ENCODE results near the gene SOST. TPM values are rescaled to one million over a fixed set of nuclear protein-coding genes. Genes with fewer than 3 reads are reported as not detected.
"Not testable (repeated sequence)": the region's sequence is repeated elsewhere in the genome, so short reads cannot be mapped to it uniquely, and the experiment has no call there.

Gene SOST
- not detected in 2 replicates for total RNA-seq (2014; rRNA removed; shearing (Covaris generic))
- polyA plus RNA-seq (2015; cell fraction: cytosol; rRNA removed) = not detected in 2 replicates
- not detected in 2 replicates for polyA plus RNA-seq (2015; cell fraction: nucleus; rRNA removed)

DNA sequence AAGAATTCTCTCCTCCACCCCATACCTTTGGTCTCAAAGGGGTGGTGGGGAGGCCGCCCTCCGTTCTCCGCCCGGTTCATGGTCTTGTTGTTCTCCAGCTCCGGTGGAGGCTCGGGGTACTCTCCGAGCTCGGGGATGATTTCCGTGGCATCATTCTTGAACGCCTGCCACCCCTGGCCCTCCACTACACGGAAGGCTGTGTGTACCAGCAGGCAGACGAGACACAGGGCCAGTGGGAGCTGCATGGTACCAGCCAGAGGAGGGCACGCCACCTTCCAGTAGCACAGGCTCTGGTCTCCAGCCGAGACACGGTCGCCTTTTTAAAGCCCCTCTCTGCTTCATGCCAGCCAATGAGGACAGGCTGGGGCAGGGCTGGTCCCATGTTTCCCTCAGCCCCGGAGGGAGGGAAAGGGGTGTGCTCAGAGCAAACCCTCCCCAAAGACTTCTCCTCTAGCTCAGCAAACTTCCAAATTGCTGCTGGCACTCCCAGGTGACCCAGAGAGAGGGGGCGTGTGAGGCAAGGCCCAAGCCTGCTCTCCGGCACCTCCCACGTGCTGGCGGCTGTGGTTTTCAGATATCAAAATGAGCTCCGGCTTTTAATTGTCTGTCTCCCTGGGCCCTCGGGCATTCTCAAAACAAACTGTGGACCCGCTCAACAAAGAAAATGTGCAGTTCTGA, at the start of gene SOST:
Gene SOST, minus strand, starts transcription at position 295 of the 678 bp plus-strand sequence. Its CDS starts 50 bp downstream, at position 245.
- no peak for DNase-seq (ENCODE audit: low read depth)

DNA sequence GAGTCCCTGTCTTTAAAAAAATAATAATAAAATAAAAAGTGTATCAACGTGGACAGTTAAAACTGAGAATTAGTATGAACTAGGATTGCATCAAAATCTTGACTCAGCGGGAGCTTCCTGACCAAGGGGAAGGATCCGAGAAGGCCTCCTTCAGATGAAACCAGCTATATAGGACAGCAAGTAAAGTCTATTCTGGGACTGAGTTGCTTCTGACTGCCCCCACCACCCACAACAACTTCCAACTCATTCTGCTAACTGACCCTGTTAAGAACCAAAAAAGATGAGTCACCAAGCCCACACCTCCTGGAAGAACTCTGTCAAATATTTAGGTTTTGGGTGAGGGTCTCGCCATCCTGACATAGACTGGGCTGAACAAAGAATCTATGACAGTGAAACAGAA, 49.5 kb upstream of the SOST start:
- no peak for DNase-seq (ENCODE audit: low read depth)

GRCh38 chr17:43805117-43805516, 46.5 kb upstream of the SOST start:
- no peak for DNase-seq (ENCODE audit: low read depth)

GRCh38 chr17:43803758-43804157, 45.2 kb upstream of the SOST start:
- no peak for DNase-seq (ENCODE audit: low read depth)

DNA sequence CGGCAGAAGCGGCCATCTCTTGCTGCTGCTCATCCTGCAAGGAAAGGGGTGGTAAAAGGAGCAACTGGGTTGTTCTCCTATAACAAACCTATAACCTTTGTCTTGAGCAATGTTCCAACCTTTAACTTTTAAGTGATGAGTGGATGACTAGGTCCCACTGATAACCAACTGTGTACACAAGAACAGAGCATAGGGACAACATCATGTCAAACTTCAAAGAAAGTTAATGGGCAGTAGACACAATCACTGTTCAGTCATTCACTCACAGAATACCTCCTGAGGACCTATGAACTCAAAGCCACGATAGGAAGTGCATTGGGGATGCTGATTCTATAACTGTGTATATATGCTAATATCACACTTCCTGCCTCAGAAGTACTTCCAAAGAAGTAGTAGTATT, 43.3 kb upstream of the SOST start:
- DNase-seq (ENCODE audit: low read depth) = no peak

DNA sequence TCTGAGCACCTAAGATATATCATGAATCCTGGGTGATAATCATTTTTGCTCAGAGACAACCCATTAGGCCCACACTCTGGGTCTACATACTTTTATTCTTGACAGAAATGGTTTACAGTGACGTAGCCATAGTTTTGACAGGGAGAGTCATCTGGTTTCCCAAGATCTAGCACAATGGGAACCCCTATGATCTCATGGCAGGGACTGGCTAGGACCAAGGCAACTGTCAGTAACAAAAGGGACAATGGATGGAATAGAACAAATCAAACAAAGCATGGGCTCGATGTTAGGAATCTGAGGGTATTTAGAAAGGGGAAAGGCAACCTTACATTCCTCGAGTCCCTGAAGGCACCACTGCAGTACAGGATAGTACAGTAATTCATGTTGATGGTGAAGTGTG, 42.1 kb upstream of the SOST start:
- no peak for DNase-seq (ENCODE audit: low read depth)

GRCh38 chr17:43799047-43799446, 40.5 kb upstream of the SOST start:
- no peak for DNase-seq (ENCODE audit: low read depth)

DNA sequence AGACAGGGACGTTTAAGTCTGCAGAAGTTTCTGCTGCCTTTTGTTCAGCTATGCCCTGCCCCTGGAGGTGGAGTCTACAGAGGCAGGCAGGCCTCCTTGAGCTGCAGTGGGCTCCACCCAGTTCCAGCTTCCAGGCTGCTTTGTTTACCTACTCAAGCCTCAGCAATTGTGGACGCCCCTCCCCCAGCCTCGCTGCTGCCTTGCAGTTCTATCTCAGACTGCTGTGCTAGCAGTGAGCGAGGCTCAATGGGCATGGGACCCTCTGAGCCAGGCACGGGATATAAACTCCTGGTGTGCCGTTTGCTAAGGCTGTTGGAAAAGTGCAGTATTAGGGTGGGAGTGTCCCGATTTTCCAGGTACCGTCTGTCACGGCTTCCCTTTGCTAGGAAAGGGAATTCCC, 39.4 kb upstream of the SOST start:
- DNase-seq (ENCODE audit: low read depth) = not testable (repeated sequence)

DNA sequence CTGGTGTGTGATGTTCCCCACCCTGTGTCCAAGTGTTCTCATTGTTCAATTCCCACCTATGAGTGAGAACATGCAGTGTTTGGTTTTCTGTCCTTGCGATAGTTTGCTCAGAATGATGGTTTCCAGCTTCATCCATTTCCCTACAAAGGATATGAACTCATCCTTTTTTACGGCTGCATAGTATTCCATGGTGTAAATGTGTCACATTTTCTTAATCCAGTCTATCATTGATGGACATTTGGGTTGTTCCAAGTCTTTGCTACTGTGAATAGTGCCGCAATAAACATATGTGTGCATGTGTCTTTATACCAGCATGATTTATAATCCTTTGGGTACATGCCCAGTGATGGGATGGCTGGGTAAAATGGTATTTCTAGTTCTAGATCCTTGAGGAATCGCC, 34.1 kb upstream of the SOST start:
- not testable (repeated sequence) for DNase-seq (ENCODE audit: low read depth)

GRCh38 chr17:43791589-43791988, 33.0 kb upstream of the SOST start:
- peak; percentile 84 for DNase-seq (ENCODE audit: low read depth)

GRCh38 chr17:43790311-43790940, 31.8 kb upstream of the SOST start:
- no peak for DNase-seq (ENCODE audit: low read depth)

- no peak for DNase-seq (ENCODE audit: low read depth)
These were observed 30.9 kb upstream of the SOST start for GRCh38 chr17:43789482-43789881.

DNA sequence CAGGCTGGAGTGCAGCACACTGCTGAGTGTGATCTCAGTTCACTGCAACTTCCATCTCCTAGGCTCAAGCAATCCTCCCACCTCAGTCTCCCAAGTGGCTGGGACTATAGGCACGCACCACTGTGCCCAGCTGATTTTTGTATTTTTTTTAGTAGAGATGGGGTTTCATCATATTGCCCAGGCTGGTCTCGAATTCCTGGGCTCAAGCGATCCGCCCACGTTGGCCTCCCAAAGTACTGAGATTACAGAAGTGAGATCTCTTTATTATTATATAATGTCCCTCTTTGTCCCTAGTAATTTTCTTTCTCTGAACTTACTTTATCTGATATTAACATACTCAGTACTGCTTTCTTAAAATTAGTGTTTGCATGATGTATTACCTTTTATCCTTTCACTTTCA, 29.9 kb upstream of the SOST start:
- no peak for DNase-seq (ENCODE audit: low read depth)

GRCh38 chr17:43787728-43788127, 29.1 kb upstream of the SOST start:
- no peak for DNase-seq (ENCODE audit: low read depth)

GRCh38 chr17:43784628-43785101, 26.1 kb upstream of the SOST start:
- peak; percentile 64 for DNase-seq (ENCODE audit: low read depth)

GRCh38 chr17:43784068-43784467, 25.5 kb upstream of the SOST start:
- DNase-seq (ENCODE audit: low read depth) = peak; percentile 86

DNA sequence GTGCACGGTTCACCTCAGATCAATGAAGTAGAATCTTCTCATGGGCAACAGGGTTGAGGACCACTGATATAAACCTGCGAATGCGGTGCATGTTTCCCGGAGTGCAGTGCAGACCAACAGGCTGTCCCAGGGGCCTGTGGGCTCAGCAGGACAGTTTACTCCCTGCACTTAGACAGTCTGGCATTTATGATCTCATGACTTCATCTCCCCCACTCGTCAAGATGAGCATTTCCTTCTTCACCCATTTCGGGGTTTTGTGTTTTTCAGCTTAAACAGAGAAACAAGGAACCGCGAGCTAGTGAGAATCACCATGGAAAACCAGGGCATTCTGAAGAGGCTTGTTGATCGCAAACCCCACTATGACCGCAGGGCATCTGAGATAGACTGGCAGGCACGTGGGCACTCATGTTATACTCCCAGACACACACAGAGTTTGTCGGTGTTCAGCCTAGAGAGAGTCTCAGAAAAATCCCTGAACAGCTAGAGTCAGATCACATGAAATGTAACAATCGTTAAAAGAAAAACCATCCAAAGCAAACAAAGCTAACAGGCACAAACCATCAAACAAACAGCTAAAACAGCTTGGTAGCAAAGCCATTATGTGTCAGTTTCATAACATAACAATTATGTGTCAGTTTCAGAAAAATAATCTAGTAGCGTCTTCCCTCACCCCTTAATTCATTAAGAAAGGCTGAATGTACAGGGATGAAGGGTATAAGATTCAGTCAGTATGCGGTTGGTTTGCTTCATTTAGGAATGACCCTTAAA, 24.5 kb upstream of the SOST start:
- no peak for DNase-seq (ENCODE audit: low read depth)

DNA sequence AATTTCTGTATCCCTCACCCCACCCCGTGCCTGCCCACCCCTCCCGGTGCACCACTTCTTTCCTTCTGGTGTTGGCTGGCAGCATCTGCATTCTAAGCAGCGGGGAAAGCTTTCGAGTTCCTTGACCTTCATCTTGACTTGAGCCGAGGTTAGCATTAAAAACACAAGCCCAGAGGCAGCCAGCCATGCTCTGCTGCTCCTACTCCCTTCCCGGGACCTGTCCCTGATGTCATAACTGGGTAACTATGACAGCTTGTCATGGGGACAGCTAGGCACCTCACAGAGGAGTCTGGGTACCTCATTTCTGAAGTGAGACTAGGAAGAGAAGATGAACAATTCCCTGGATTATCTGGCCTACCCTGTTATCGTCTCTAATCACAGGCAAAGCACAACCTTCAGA, 21.5 kb upstream of the SOST start, which contains the start of gene CFAP97D1:
Gene CFAP97D1, plus strand, starts transcription at position 301 of the 400 bp plus-strand sequence. Its CDS starts 28 bp downstream, at position 329.
- no peak for DNase-seq (ENCODE audit: low read depth)

GRCh38 chr17:43779145-43780125, 20.8 kb upstream of the SOST start:
- DNase-seq (ENCODE audit: low read depth) = no peak

DNA sequence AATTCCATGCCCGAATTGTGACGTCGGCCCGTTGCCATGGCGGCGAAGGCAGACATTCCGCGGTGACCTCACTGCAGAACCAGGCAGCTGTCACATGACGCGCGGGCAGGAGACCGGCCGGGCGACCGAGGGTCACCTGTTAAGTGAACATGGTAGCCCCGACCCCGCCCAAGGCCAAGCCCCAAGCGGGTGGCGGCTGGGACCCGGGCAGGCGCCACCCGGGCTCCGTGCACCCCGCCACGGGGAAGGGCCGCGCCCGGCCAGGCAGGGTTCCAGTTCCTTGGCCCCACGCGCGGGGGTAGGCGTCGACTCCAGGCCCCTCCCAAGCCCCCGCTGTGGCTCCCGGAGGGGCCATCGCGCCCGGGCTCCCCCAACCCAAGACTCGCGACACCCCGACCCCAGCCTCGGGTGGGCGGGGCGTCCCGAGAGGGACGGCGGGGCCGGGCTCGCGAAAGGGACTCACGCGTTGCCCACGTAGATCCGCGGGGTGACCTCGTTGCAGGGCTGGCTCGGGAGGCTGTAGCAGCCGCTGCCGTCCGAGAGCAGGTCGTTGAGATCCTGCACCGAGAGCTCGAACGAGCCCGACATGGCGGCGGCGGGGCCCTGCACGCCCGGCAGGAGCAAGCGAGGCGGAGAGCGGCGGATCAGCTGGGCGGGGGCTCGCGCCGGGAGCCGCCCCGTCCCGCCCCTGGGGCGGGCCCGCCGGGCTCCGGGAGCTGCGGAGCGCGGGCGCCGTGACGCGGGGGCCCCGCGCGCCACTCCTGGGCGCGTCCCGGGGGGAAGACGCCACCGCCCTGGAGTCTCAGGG, 19.9 kb upstream of the SOST start, which contains the start of gene DUSP3:
Gene DUSP3, minus strand, starts transcription at position 641 of the 808 bp plus-strand sequence. Its CDS starts 53 bp downstream, at position 588.
- DNase-seq (ENCODE audit: low read depth) = peak; percentile 83
